Liver (tissue), 3 donors: ENCODE results near the gene IFRD2.

ENCODE experiments used
- ATF3 ChIP-seq: IDR thresholded peaks from 2 replicates; pipeline ENCODE4 v1.6.1; 2016; ENCODE audit warnings: antibody characterized with exemption
- FOXA1 ChIP-seq: IDR thresholded peaks from 2 replicates; pipeline ENCODE4 v1.6.1; 2016; ENCODE audit warnings: antibody characterized with exemption
- HNF4A ChIP-seq, 2 donors: conservative IDR thresholded peaks; 2 replicates each; pipeline ENCODE4 v1.6.1; 2016; ENCODE audit warnings: antibody characterized with exemption in 2 of 2, mild to moderate bottlenecking in 2 of 2
- HNF4G ChIP-seq: IDR thresholded peaks from 2 replicates; pipeline ENCODE4 v1.6.1; 2016; ENCODE audit warnings: antibody characterized with exemption
- JUND ChIP-seq, 2 donors: IDR thresholded peaks; 2 replicates each; pipeline ENCODE4 v1.6.1; 2016; ENCODE audit warnings: antibody characterized with exemption in 2 of 2
- MAX ChIP-seq: IDR thresholded peaks from 2 replicates; pipeline ENCODE4 v1.6.1; 2016; ENCODE audit warnings: antibody characterized with exemption
- NR2F2 ChIP-seq: IDR thresholded peaks from 2 replicates; pipeline ENCODE4 v1.6.1; 2016; ENCODE audit warnings: antibody characterized with exemption
- RAD21 ChIP-seq, 2 donors: IDR thresholded peaks; 2 replicates each; pipeline ENCODE4 v1.6.1; 2016; ENCODE audit warnings: antibody characterized with exemption in 2 of 2, mild to moderate bottlenecking in 2 of 2
- RXRA ChIP-seq, 2 donors: IDR thresholded peaks; 2 replicates each; pipeline ENCODE4 v1.6.1; 2017 to 2018; ENCODE audit warnings: antibody characterized with exemption in 2 of 2, mild to moderate bottlenecking in 1 of 2
- TAF1 ChIP-seq: conservative IDR thresholded peaks from 2 replicates; pipeline ENCODE4 v1.6.1; 2016; ENCODE audit warnings: antibody characterized with exemption, mild to moderate bottlenecking
- YY1 ChIP-seq: IDR thresholded peaks from 2 replicates; pipeline ENCODE4 v1.6.1; 2016; ENCODE audit warnings: antibody characterized with exemption, mild to moderate bottlenecking
- TF ChIP-seq, protein P1 (sequence below): fragments of 150-350 bp; IDR thresholded peaks from 2 replicates; pipeline ENCODE4 v1.5.1; 2017; ENCODE audit warnings: improper control_type of control experiment, low read depth, low read length; ENCODE audit not compliant: missing input control
- TF ChIP-seq, protein P2 (sequence below): IDR thresholded peaks from 2 replicates; pipeline ENCODE4 v1.6.1; 2016; ENCODE audit warnings: antibody characterized with exemption, mild to moderate bottlenecking
- TF ChIP-seq, protein P3 (sequence below): IDR thresholded peaks from 2 replicates; pipeline ENCODE4 v1.6.1; 2016; ENCODE audit warnings: antibody characterized with exemption
- donor health status: healthy.
- donor health status: healthy.

DNA sequence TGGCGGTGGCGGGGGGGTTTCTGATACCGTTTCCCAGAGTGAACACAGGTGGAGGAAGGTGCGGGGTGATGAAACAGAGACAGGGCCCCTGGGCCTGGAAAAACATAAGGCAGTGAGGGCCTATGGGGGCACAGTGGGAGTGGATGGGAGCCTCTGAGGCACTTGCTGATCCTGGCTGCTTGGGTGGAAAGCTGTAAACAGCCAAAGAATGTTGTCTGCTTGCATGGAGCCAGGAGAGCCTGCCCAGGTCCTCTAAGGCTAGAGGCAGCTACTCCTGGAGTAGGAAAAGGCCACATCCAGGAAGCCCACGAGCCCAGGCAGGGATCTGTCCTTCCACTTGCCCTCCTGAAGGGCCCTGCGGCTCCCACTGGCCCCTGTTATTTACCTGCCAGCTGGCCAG lies 26.2 kb downstream of the IFRD2 start:
- TF ChIP-seq, protein P1, sequence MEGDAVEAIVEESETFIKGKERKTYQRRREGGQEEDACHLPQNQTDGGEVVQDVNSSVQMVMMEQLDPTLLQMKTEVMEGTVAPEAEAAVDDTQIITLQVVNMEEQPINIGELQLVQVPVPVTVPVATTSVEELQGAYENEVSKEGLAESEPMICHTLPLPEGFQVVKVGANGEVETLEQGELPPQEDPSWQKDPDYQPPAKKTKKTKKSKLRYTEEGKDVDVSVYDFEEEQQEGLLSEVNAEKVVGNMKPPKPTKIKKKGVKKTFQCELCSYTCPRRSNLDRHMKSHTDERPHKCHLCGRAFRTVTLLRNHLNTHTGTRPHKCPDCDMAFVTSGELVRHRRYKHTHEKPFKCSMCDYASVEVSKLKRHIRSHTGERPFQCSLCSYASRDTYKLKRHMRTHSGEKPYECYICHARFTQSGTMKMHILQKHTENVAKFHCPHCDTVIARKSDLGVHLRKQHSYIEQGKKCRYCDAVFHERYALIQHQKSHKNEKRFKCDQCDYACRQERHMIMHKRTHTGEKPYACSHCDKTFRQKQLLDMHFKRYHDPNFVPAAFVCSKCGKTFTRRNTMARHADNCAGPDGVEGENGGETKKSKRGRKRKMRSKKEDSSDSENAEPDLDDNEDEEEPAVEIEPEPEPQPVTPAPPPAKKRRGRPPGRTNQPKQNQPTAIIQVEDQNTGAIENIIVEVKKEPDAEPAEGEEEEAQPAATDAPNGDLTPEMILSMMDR = no peak
- TF ChIP-seq JUND (IDR thresholded peaks at IDR 0.05) = no peak
- no peak for TF ChIP-seq TAF1
- TF ChIP-seq, protein P2, sequence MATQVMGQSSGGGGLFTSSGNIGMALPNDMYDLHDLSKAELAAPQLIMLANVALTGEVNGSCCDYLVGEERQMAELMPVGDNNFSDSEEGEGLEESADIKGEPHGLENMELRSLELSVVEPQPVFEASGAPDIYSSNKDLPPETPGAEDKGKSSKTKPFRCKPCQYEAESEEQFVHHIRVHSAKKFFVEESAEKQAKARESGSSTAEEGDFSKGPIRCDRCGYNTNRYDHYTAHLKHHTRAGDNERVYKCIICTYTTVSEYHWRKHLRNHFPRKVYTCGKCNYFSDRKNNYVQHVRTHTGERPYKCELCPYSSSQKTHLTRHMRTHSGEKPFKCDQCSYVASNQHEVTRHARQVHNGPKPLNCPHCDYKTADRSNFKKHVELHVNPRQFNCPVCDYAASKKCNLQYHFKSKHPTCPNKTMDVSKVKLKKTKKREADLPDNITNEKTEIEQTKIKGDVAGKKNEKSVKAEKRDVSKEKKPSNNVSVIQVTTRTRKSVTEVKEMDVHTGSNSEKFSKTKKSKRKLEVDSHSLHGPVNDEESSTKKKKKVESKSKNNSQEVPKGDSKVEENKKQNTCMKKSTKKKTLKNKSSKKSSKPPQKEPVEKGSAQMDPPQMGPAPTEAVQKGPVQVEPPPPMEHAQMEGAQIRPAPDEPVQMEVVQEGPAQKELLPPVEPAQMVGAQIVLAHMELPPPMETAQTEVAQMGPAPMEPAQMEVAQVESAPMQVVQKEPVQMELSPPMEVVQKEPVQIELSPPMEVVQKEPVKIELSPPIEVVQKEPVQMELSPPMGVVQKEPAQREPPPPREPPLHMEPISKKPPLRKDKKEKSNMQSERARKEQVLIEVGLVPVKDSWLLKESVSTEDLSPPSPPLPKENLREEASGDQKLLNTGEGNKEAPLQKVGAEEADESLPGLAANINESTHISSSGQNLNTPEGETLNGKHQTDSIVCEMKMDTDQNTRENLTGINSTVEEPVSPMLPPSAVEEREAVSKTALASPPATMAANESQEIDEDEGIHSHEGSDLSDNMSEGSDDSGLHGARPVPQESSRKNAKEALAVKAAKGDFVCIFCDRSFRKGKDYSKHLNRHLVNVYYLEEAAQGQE = no peak
- TF ChIP-seq ATF3 = no peak
- no peak for TF ChIP-seq MAX
- no peak for TF ChIP-seq FOXA1
- TF ChIP-seq NR2F2 = no peak
- no peak for TF ChIP-seq RAD21 (IDR thresholded peaks at IDR 0.05)
- TF ChIP-seq HNF4A (conservative IDR thresholded peaks at IDR 0.05) = no peak
- TF ChIP-seq YY1 = no peak
- no peak for TF ChIP-seq RXRA (IDR thresholded peaks at IDR 0.05)
- TF ChIP-seq, protein P3, sequence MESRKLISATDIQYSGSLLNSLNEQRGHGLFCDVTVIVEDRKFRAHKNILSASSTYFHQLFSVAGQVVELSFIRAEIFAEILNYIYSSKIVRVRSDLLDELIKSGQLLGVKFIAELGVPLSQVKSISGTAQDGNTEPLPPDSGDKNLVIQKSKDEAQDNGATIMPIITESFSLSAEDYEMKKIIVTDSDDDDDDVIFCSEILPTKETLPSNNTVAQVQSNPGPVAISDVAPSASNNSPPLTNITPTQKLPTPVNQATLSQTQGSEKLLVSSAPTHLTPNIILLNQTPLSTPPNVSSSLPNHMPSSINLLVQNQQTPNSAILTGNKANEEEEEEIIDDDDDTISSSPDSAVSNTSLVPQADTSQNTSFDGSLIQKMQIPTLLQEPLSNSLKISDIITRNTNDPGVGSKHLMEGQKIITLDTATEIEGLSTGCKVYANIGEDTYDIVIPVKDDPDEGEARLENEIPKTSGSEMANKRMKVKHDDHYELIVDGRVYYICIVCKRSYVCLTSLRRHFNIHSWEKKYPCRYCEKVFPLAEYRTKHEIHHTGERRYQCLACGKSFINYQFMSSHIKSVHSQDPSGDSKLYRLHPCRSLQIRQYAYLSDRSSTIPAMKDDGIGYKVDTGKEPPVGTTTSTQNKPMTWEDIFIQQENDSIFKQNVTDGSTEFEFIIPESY = no peak
- TF ChIP-seq HNF4G = no peak
